ENCODE data around the gene PANK2.
"Not testable (repeated sequence)": the region's sequence is repeated elsewhere in the genome, so short reads cannot be mapped to it uniquely, and the experiment has no call there.

The PANK2 gene

GRCh38 chr20:3843990-3844619 is 45.1 kb upstream of the PANK2 start:
- H3K23ac ChIP-seq (ENCODE audit: low read depth, low read length, poor library complexity); H3K4me1 ChIP-seq (ENCODE audit: control insufficient read depth in 2 of 2, insufficient read depth in 1 of 2, low read depth in 1 of 2, low read length in 2 of 2); DNase-seq (ENCODE audit: low spot score); H3K9ac ChIP-seq (ENCODE audit: low read depth, low read length, poor library complexity); H2BK120ac ChIP-seq (ENCODE audit: low read depth, low read length); H4K8ac ChIP-seq (ENCODE audit: low read depth, low read length); H2AFZ ChIP-seq (ENCODE audit: low read length); H3K36me3 ChIP-seq (replicated peaks in 1 of 2; ENCODE audit: control insufficient read depth in 2 of 2, insufficient read depth in 2 of 2, low read length in 2 of 2); H3K9me3 ChIP-seq (replicated peaks in 1 of 2; ENCODE audit: control insufficient read depth in 2 of 2, insufficient read depth in 1 of 2, low read depth in 1 of 2, low read length in 2 of 2); H3K27me3 ChIP-seq (ENCODE audit: control insufficient read depth in 3 of 3, insufficient read depth in 3 of 3, low read depth in 1 of 3, low read length in 3 of 3); H3K27ac ChIP-seq (replicated peaks; ENCODE audit: low read length); H3K4ac ChIP-seq (ENCODE audit: low read length); H2AK5ac ChIP-seq (ENCODE audit: low read depth, low read length); H3K18ac ChIP-seq (ENCODE audit: low read length); H2BK5ac ChIP-seq (ENCODE audit: low read length); H3K14ac ChIP-seq (ENCODE audit: low read length); H2BK15ac ChIP-seq (ENCODE audit: low read length); H3K4me3 ChIP-seq (ENCODE audit: low read length in 2 of 2); H3K4me2 ChIP-seq (ENCODE audit: insufficient read depth, low read length, poor library complexity, severe bottlenecking); H2BK12ac ChIP-seq (ENCODE audit: low read length); H4K91ac ChIP-seq (ENCODE audit: low read depth, low read length, poor library complexity): not testable (repeated sequence)
- peaks cover 11% of the 10 kb centered on the region for H3K79me1 ChIP-seq (ENCODE audit: low read depth, low read length)
- no CpG with 5 or more reads among the region's 9 CpGs for WGBS, 2 donors (ENCODE audit: extremely low coverage in 2 of 2, insufficient read length in 2 of 2, insufficient replicate concordance in 1 of 2)

- Histone ChIP-seq H2AFZ (ENCODE audit: low read length) (peak overlapping the region; percentile 98), H3K9me3 (replicated peaks in 1 of 2; ENCODE audit: control insufficient read depth in 2 of 2, insufficient read depth in 1 of 2, low read depth in 1 of 2, low read length in 2 of 2) (peaks cover 0 to 4% of the 10 kb centered on the region in 2 donors), H3K23ac (ENCODE audit: low read depth, low read length, poor library complexity) (peak overlapping the region; percentile 73), H2BK15ac (ENCODE audit: low read length) (peak overlapping the region; percentile 89), H2BK12ac (ENCODE audit: low read length) (no peak overlapping the region), H3K4me3 (ENCODE audit: low read length in 2 of 2) (peak overlapping the region; percentile 95 to 98), H3K4ac (ENCODE audit: low read length) (peak overlapping the region; percentile 98), H2AK5ac (ENCODE audit: low read depth, low read length) (peak overlapping the region; percentile 97), H3K27ac (replicated peaks; ENCODE audit: low read length) (no peak overlapping the region), H3K4me2 (ENCODE audit: insufficient read depth, low read length, poor library complexity, severe bottlenecking) (peak overlapping the region; percentile 78), H3K27me3 (ENCODE audit: control insufficient read depth in 3 of 3, insufficient read depth in 3 of 3, low read depth in 1 of 3, low read length in 3 of 3) (no peaks in the 10 kb centered on the region), H3K18ac (ENCODE audit: low read length) (peak overlapping the region; percentile 97), H3K79me1 (ENCODE audit: low read depth, low read length) (peaks cover 13% of the 10 kb centered on the region), H2BK120ac (ENCODE audit: low read depth, low read length) (peak overlapping the region; percentile 41), H3K14ac (ENCODE audit: low read length) (peak overlapping the region; percentile 94), H4K91ac (ENCODE audit: low read depth, low read length, poor library complexity) (no peak overlapping the region), H3K9ac (ENCODE audit: low read depth, low read length, poor library complexity) (peak overlapping the region; percentile 97), H3K4me1 (ENCODE audit: control insufficient read depth in 2 of 2, insufficient read depth in 1 of 2, low read depth in 1 of 2, low read length in 2 of 2) (peaks cover 5 to 8% of the 10 kb centered on the region in 2 donors), H4K8ac (ENCODE audit: low read depth, low read length) (peak overlapping the region; percentile 82), H3K36me3 (replicated peaks in 1 of 2; ENCODE audit: control insufficient read depth in 2 of 2, insufficient read depth in 2 of 2, low read length in 2 of 2) (peaks cover 0 to 3% of the 10 kb centered on the region in 2 donors), H2BK5ac (ENCODE audit: low read length) (no peak overlapping the region)
- WGBS, 2 donors (ENCODE audit: extremely low coverage in 2 of 2, insufficient read length in 2 of 2, insufficient replicate concordance in 1 of 2) = no CpG with 5 or more reads among the region's 22 CpGs
- no peak for DNase-seq (ENCODE audit: low spot score)
Measured at GRCh38 chr20:3846378-3846739, 42.8 kb upstream of the PANK2 start.

GRCh38 chr20:3846740-3847428 is 42.3 kb upstream of the PANK2 start, which contains the start of gene MAVS:
MAVS (plus strand) TSS chr20:3846834; CDS start chr20:3854625, 7,791 bp downstream.
- H3K36me3 ChIP-seq (replicated peaks in 1 of 2; ENCODE audit: control insufficient read depth in 2 of 2, insufficient read depth in 2 of 2, low read length in 2 of 2) = peaks cover 0 to 3% of the 10 kb centered on the region in 2 donors
- H3K23ac ChIP-seq (ENCODE audit: low read depth, low read length, poor library complexity) = peak within 1 kb of the TSS; percentile 90
- peak within 1 kb of the TSS; percentile 94 for H3K14ac ChIP-seq (ENCODE audit: low read length)
- H3K4me3 ChIP-seq (ENCODE audit: low read length in 2 of 2) = peak within 1 kb of the TSS; percentile 95 to 98
- H4K8ac ChIP-seq (ENCODE audit: low read depth, low read length) = peak within 1 kb of the TSS; percentile 82
- DNase-seq (ENCODE audit: low spot score) = peak; percentile 82
- H2AK5ac ChIP-seq (ENCODE audit: low read depth, low read length) = peak within 1 kb of the TSS; percentile 97
- peaks cover 13% of the 10 kb centered on the region for H3K79me1 ChIP-seq (ENCODE audit: low read depth, low read length)
- H2AFZ ChIP-seq (ENCODE audit: low read length) = peak within 1 kb of the TSS; percentile 98
- no peaks in the 10 kb centered on the region for H3K27me3 ChIP-seq (ENCODE audit: control insufficient read depth in 3 of 3, insufficient read depth in 3 of 3, low read depth in 1 of 3, low read length in 3 of 3)
- H4K91ac ChIP-seq (ENCODE audit: low read depth, low read length, poor library complexity) = peak within 1 kb of the TSS; percentile 12
- H2BK15ac ChIP-seq (ENCODE audit: low read length) = peak within 1 kb of the TSS; percentile 89
- peak within 1 kb of the TSS; percentile 97 for H3K9ac ChIP-seq (ENCODE audit: low read depth, low read length, poor library complexity)
- H3K4me2 ChIP-seq (ENCODE audit: insufficient read depth, low read length, poor library complexity, severe bottlenecking) = peak within 1 kb of the TSS; percentile 78
- peak within 1 kb of the TSS; percentile 71 for H3K27ac ChIP-seq (replicated peaks; ENCODE audit: low read length)
- no CpG with 5 or more reads among the region's 72 CpGs for WGBS, 2 donors (ENCODE audit: extremely low coverage in 2 of 2, insufficient read length in 2 of 2, insufficient replicate concordance in 1 of 2)
- H2BK5ac ChIP-seq (ENCODE audit: low read length) = peak within 1 kb of the TSS; percentile 90
- peaks cover 0 to 4% of the 10 kb centered on the region in 2 donors for H3K9me3 ChIP-seq (replicated peaks in 1 of 2; ENCODE audit: control insufficient read depth in 2 of 2, insufficient read depth in 1 of 2, low read depth in 1 of 2, low read length in 2 of 2)
- peak within 1 kb of the TSS; percentile 91 for H2BK120ac ChIP-seq (ENCODE audit: low read depth, low read length)
- H3K18ac ChIP-seq (ENCODE audit: low read length) = peak within 1 kb of the TSS; percentile 97
- peaks cover 5 to 8% of the 10 kb centered on the region in 2 donors for H3K4me1 ChIP-seq (ENCODE audit: control insufficient read depth in 2 of 2, insufficient read depth in 1 of 2, low read depth in 1 of 2, low read length in 2 of 2)
- peak within 1 kb of the TSS; percentile 73 for H2BK12ac ChIP-seq (ENCODE audit: low read length)
- peak within 1 kb of the TSS; percentile 98 for H3K4ac ChIP-seq (ENCODE audit: low read length)

- no peaks in the 10 kb centered on the region for H3K27me3 ChIP-seq (ENCODE audit: control insufficient read depth in 3 of 3, insufficient read depth in 3 of 3, low read depth in 1 of 3, low read length in 3 of 3)
- H3K23ac ChIP-seq (ENCODE audit: low read depth, low read length, poor library complexity) = peak overlapping the region; percentile 90
- H4K91ac ChIP-seq (ENCODE audit: low read depth, low read length, poor library complexity) = peak overlapping the region; percentile 12
- WGBS, 2 donors (ENCODE audit: extremely low coverage in 2 of 2, insufficient read length in 2 of 2, insufficient replicate concordance in 1 of 2) = no CpG with 5 or more reads among the region's 8 CpGs
- H3K27ac ChIP-seq (replicated peaks; ENCODE audit: low read length) = no peak overlapping the region
- no peak overlapping the region for H3K4ac ChIP-seq (ENCODE audit: low read length)
- H3K18ac ChIP-seq (ENCODE audit: low read length) = peak overlapping the region; percentile 95
- no peak overlapping the region for H4K8ac ChIP-seq (ENCODE audit: low read depth, low read length)
- H3K79me1 ChIP-seq (ENCODE audit: low read depth, low read length) = peaks cover 13% of the 10 kb centered on the region
- H3K36me3 ChIP-seq (replicated peaks in 1 of 2; ENCODE audit: control insufficient read depth in 2 of 2, insufficient read depth in 2 of 2, low read length in 2 of 2) = peaks cover 2 to 3% of the 10 kb centered on the region in 2 donors
- peaks cover 5 to 8% of the 10 kb centered on the region in 2 donors for H3K4me1 ChIP-seq (ENCODE audit: control insufficient read depth in 2 of 2, insufficient read depth in 1 of 2, low read depth in 1 of 2, low read length in 2 of 2)
- H3K4me3 ChIP-seq (ENCODE audit: low read length in 2 of 2) = peak overlapping the region; percentile 95 to 98
- H3K9ac ChIP-seq (ENCODE audit: low read depth, low read length, poor library complexity) = peak overlapping the region; percentile 96
- H3K14ac ChIP-seq (ENCODE audit: low read length) = peak overlapping the region; percentile 44
- H2BK5ac ChIP-seq (ENCODE audit: low read length) = peak overlapping the region; percentile 90
- H2BK15ac ChIP-seq (ENCODE audit: low read length) = no peak overlapping the region
- H3K9me3 ChIP-seq (replicated peaks in 1 of 2; ENCODE audit: control insufficient read depth in 2 of 2, insufficient read depth in 1 of 2, low read depth in 1 of 2, low read length in 2 of 2) = peaks cover 0 to 4% of the 10 kb centered on the region in 2 donors
- no peak overlapping the region for H2BK120ac ChIP-seq (ENCODE audit: low read depth, low read length)
- peak overlapping the region; percentile 7 for H2AK5ac ChIP-seq (ENCODE audit: low read depth, low read length)
- H2AFZ ChIP-seq (ENCODE audit: low read length) = peak overlapping the region; percentile 98
- peak overlapping the region; percentile 78 for H3K4me2 ChIP-seq (ENCODE audit: insufficient read depth, low read length, poor library complexity, severe bottlenecking)
- no peak overlapping the region for H2BK12ac ChIP-seq (ENCODE audit: low read length)
- DNase-seq (ENCODE audit: low spot score) = no peak
Measured at GRCh38 chr20:3847429-3847940, 41.7 kb upstream of the PANK2 start.
